Lung (tissue), 12 donors: ENCODE results near the gene PPIP5K1. TPM values are rescaled to one million over a fixed set of nuclear protein-coding genes. Genes with fewer than 3 reads are reported as not detected.

Source experiments
- ATAC-seq: fragments of 200-7000 bp; cut with Tn5 transposase; one replicate; pipeline ENCODE4 v1.9.1; 2020; ENCODE audit warnings: moderate number of reproducible peaks; ENCODE audit not compliant: insufficient read depth, low FRiP score
- DNase-seq, 3 donors: peaks; one replicate each; pipeline ENCODE4 v3.0.0-alpha.2; 2013 to 2017
- H3K27ac ChIP-seq, 2 donors: one replicate each; pipeline ENCODE4 v1.5.1; 2013; ENCODE audit warnings: mild to moderate bottlenecking in 2 of 2, moderate library complexity in 2 of 2, control low read depth in 1 of 2, inconsistent platforms in 1 of 2, low read depth in 1 of 2, low read length in 1 of 2
- H3K27me3 ChIP-seq, 3 donors: one replicate each; pipeline ENCODE4 v1.5.1; 2013; ENCODE audit warnings: low read length in 2 of 3; ENCODE audit not compliant: control insufficient read depth in 3 of 3, insufficient read depth in 3 of 3
- H3K36me3 ChIP-seq, 4 donors: one replicate each; pipeline ENCODE4 v1.5.1; 2013; ENCODE audit warnings: low read length in 4 of 4, mild to moderate bottlenecking in 1 of 4, moderate library complexity in 1 of 4; ENCODE audit not compliant: control insufficient read depth in 4 of 4, insufficient read depth in 4 of 4
- H3K4me1 ChIP-seq, 5 donors: one replicate each; pipeline ENCODE4 v1.5.1; 2013; ENCODE audit warnings: low read length in 5 of 5, mild to moderate bottlenecking in 2 of 5, moderate library complexity in 1 of 5; ENCODE audit not compliant: control insufficient read depth in 5 of 5, insufficient read depth in 5 of 5
- H3K4me3 ChIP-seq: one replicate; pipeline ENCODE4 v1.5.1; 2013; ENCODE audit warnings: mild to moderate bottlenecking, control low read depth, moderate library complexity
- H3K9ac ChIP-seq, 2 donors: one replicate each; pipeline ENCODE4 v1.5.1; 2013; ENCODE audit warnings: low read length in 2 of 2, control low read depth in 1 of 2; ENCODE audit not compliant: insufficient read depth in 1 of 2
- H3K9me3 ChIP-seq, 4 donors: one replicate each; pipeline ENCODE4 v1.5.1; 2013; ENCODE audit warnings: low read length in 3 of 4, mild to moderate bottlenecking in 1 of 4, moderate library complexity in 1 of 4; ENCODE audit not compliant: control insufficient read depth in 4 of 4, insufficient read depth in 3 of 4
- CTCF ChIP-seq: IDR thresholded peaks from 2 replicates; pipeline ENCODE4 v1.5.1; 2012; ENCODE audit warnings: mild to moderate bottlenecking; ENCODE audit errors: control extremely low read depth, extremely low read depth
- WGBS, 2 donors: extraction: QIAGEN DNeasy Blood & Tissue Kit; methylation state at CpG; one replicate each; pipeline ENCODE4 v1.1.7; 2013; 5-methylcytosine and 5-hydroxymethylcytosine counted together
- polyA plus RNA-seq, 2 donors: library from polyadenylated mRNA; stranded (reverse); fragments of 200-250 nt; gene quantifications; one replicate each; pipeline ENCODE4 v1.2.1, GENCODE V29; 2013
- total RNA-seq, 2 donors: library from RNA; depleted of rRNA in 1 of 2; stranded (reverse); fragments of >200 nt in 1 of 2; gene quantifications; one replicate each; pipeline ENCODE4 v1.2.1, GENCODE V29; 2014 to 2021
- donor health status: control.
- donor health status: control.
- donor health status: Bipolar disorder and iron deficiency.
- donor health status: healthy.
- donor health status: DM: yes; HTN: yes; CAD: no.

PPIP5K1 gene
- total and polyA plus RNA-seq, 4 donors, result 8.0 to 40.2 (median 16.4) TPM

- peak; percentile 69 to 75 (median 70) for DNase-seq
- TF ChIP-seq CTCF, result no peak
Measured at GRCh38 chr15:43518197-43518761, 71.7 kb downstream of the PPIP5K1 start.

GRCh38 chr15:43517354-43518196 lies 72.4 kb downstream of the PPIP5K1 start, which contains the start of gene MAP1A:
TSS of gene MAP1A (plus strand) at chr15:43517608. CDS start at chr15:43521474, 3,866 bp downstream.
- WGBS, 2 donors, result 1 to 3% methylated on average over 15 of the region's 15 CpGs
- no peak within 1 kb of the TSS for H3K27ac ChIP-seq
- H3K27me3 ChIP-seq, result no peaks in the 10 kb centered on the region
- H3K9ac ChIP-seq, result peak within 1 kb of the TSS in 1 of 2 donors; percentile 46
- DNase-seq (peak; percentile 87 to 89 (median 89)), ATAC-seq (no peak)
- H3K9me3 ChIP-seq, result peaks cover 0 to 3% (median 0%) of the 10 kb centered on the region in 4 donors
- peaks cover 4 to 38% (median 5%) of the 10 kb centered on the region in 5 donors for H3K4me1 ChIP-seq
- H3K36me3 ChIP-seq, result peaks cover 0 to 16% (median 4%) of the 10 kb centered on the region in 4 donors
- no peak within 1 kb of the TSS for H3K4me3 ChIP-seq
- no peak for TF ChIP-seq CTCF

More at GRCh38 chr15:43518197-43518761, 71.7 kb downstream of the PPIP5K1 start:
- ATAC-seq, result no peak
- 2 to 4% methylated on average over 14 to 18 of the region's 18 CpGs for WGBS, 2 donors
- H3K9me3 ChIP-seq, result peaks cover 0 to 3% (median 0%) of the 10 kb centered on the region in 4 donors
- H3K36me3 ChIP-seq, result peaks cover 0 to 20% (median 6%) of the 10 kb centered on the region in 4 donors
- no peaks in the 10 kb centered on the region for H3K27me3 ChIP-seq
- peak overlapping the region in 1 of 2 donors; percentile 15 for H3K9ac ChIP-seq
- H3K27ac ChIP-seq, result no peak overlapping the region
- H3K4me1 ChIP-seq, result peaks cover 4 to 38% (median 5%) of the 10 kb centered on the region in 5 donors
- no peak overlapping the region for H3K4me3 ChIP-seq

- H3K27me3 ChIP-seq, result no peaks in the 10 kb centered on the region
- H3K27ac ChIP-seq, result no peak overlapping the region
- WGBS, 2 donors, result 33 to 38% methylated on average over 4 of the region's 4 CpGs
- TF ChIP-seq CTCF, result no peak
- peak; percentile 31 to 63 (median 48) for DNase-seq
- peak overlapping the region in 1 of 2 donors; percentile 46 for H3K9ac ChIP-seq
- H3K36me3 ChIP-seq, result peaks cover 0 to 10% (median 4%) of the 10 kb centered on the region in 4 donors
- no peak for ATAC-seq
- H3K4me1 ChIP-seq, result peaks cover 4 to 38% (median 5%) of the 10 kb centered on the region in 5 donors
- H3K9me3 ChIP-seq, result peaks cover 0 to 2% (median 0%) of the 10 kb centered on the region in 4 donors
- H3K4me3 ChIP-seq, result no peak overlapping the region
Measured at GRCh38 chr15:43516801-43517353, 73.1 kb downstream of the PPIP5K1 start.
